GM12892 (cell line): ENCODE results near the gene CCDC24.

Experiments
- POLR2A ChIP-seq: IDR thresholded peaks from 2 replicates; pipeline ENCODE4 v1.6.1; 2011; ENCODE audit warnings: low read depth, low read length, control low read depth
- POLR2AphosphoS5 ChIP-seq: IDR thresholded peaks from 2 replicates; pipeline ENCODE4 v1.6.1; 2011; ENCODE audit warnings: low read depth, low read length, control low read depth
- TAF1 ChIP-seq: IDR thresholded peaks from 2 replicates; pipeline ENCODE4 v1.6.1; 2011; ENCODE audit warnings: low read depth, mild to moderate bottlenecking, control low read depth, low read length, borderline replicate concordance

GRCh38 chr1:44032170-44032790, 40.9 kb downstream of the CCDC24 start:
- TF ChIP-seq POLR2AphosphoS5 (no peak), TAF1 (no peak), POLR2A (no peak)
